B cell (primary cell): ENCODE results near the gene HIF3A. TPM values are rescaled to one million over a fixed set of nuclear protein-coding genes. Genes with fewer than 3 reads are reported as not detected.
"Not testable (repeated sequence)": the region's sequence is repeated elsewhere in the genome, so short reads cannot be mapped to it uniquely, and the experiment has no call there.

Experiments
- ATAC-seq: fragments of 200-7000 bp; cut with Tn5 transposase; one replicate; pipeline ENCODE4 v1.10.0; 2021; ENCODE audit warnings: low read depth, mild to moderate bottlenecking, moderate number of reproducible peaks, moderate library complexity
- CTCF ChIA-PET: fragments of 350-600 bp; sonication (Branson Sonifier 250); formaldehyde crosslinking; loops from one replicate; lab custom pipeline; 2021; ENCODE audit warnings: antibody characterized with exemption, inconsistent platforms; lab: Charles Lee
- POLR2A ChIA-PET: fragments of 350-600 bp; sonication (Branson Sonifier 250); formaldehyde crosslinking; loops from one replicate; lab custom pipeline; 2021; ENCODE audit warnings: antibody characterized with exemption; lab: Charles Lee
- DNase-seq: peaks from one replicate; pipeline ENCODE4 v3.0.0; 2013
- H2AFZ ChIP-seq: 2 replicates; pipeline ENCODE4 v1.6.1; 2012; ENCODE audit warnings: mild to moderate bottlenecking, low read depth, low read length; ENCODE audit not compliant: insufficient read depth, poor library complexity, severe bottlenecking
- H3K27ac ChIP-seq, 2 donors: 1 replicate in 1 of 2; 2 replicates in 1 of 2; pipeline ENCODE4 v1.5.1; 2012 to 2013; ENCODE audit warnings: low read length in 2 of 2, mild to moderate bottlenecking in 2 of 2, moderate library complexity in 1 of 2
- H3K27me3 ChIP-seq, 4 experiments: fragments of 200-600 bp in 1 of 4; sonication (generic) in 1 of 4; replicated peaks in 1 of 4; 1 replicate in 2 of 4; 2 replicates in 2 of 4; pipeline versions ENCODE4 v1.6.1 to v1.7.0; 2013 to 2016; ENCODE audit warnings: low read length in 3 of 4, mild to moderate bottlenecking in 2 of 4, mixed read lengths in 1 of 4, moderate library complexity in 1 of 4; ENCODE audit not compliant: insufficient read depth in 4 of 4, control insufficient read depth in 3 of 4; ENCODE audit errors: control extremely low read depth in 1 of 4
- H3K36me3 ChIP-seq, 2 experiments: replicated peaks in 1 of 2; 1 replicate in 1 of 2; 2 replicates in 1 of 2; pipeline versions ENCODE4 v1.6.1 to v1.7.1; 2013; ENCODE audit warnings: low read length in 1 of 2; ENCODE audit not compliant: insufficient read depth in 2 of 2, control insufficient read depth in 1 of 2; ENCODE audit errors: control extremely low read depth in 1 of 2, extremely low read depth in 1 of 2
- H3K4me1 ChIP-seq, 2 donors: fragments of 200-600 bp in 1 of 2; sonication (generic) in 1 of 2; 1 replicate in 1 of 2; 2 replicates in 1 of 2; pipeline versions ENCODE4 v1.5.1 to v1.6.1; 2013 to 2017; ENCODE audit warnings: low read length in 2 of 2; ENCODE audit not compliant: control insufficient read depth in 2 of 2, insufficient read depth in 2 of 2
- H3K4me2 ChIP-seq: replicated peaks from 2 replicates; pipeline ENCODE3; 2012; ENCODE audit warnings: mild to moderate bottlenecking, low read depth, low read length; ENCODE audit not compliant: poor library complexity, severe bottlenecking
- H3K4me3 ChIP-seq, 5 experiments: fragments of 200-600 bp in 1 of 5; sonication (generic) in 1 of 5; 1 replicate in 3 of 5; 2 replicates in 2 of 5; pipeline versions ENCODE4 v1.5.1 to v1.7.0; 2011 to 2016; ENCODE audit warnings: low read length in 4 of 5, mild to moderate bottlenecking in 4 of 5, low read depth in 2 of 5, control low read depth in 1 of 5, moderate library complexity in 1 of 5; ENCODE audit not compliant: insufficient read depth in 1 of 5; ENCODE audit errors: control extremely low read depth in 1 of 5, extremely low read depth in 1 of 5
- H3K79me2 ChIP-seq: fragments of 200-600 bp; sonication (generic); one replicate; pipeline ENCODE4 v1.6.0; 2016; ENCODE audit warnings: low read length; ENCODE audit not compliant: control insufficient read depth, insufficient read depth
- H3K9ac ChIP-seq: fragments of 200-600 bp; sonication (generic); 2 replicates; pipeline ENCODE4 v1.6.1; 2017; ENCODE audit warnings: mild to moderate bottlenecking, low read length, moderate library complexity
- H3K9me3 ChIP-seq, 3 donors: one replicate each; pipeline versions ENCODE4 v1.6.1 to v1.7.1; 2013; ENCODE audit warnings: low read length in 2 of 3; ENCODE audit not compliant: control insufficient read depth in 2 of 3, insufficient read depth in 1 of 3; ENCODE audit errors: control extremely low read depth in 1 of 3
- H4K20me1 ChIP-seq: 2 replicates; pipeline ENCODE4 v1.6.0; 2012; ENCODE audit warnings: mild to moderate bottlenecking, low read length; ENCODE audit not compliant: insufficient read depth, control insufficient read depth, poor library complexity, severe bottlenecking
- H3K27ac Mint-ChIP-seq: one replicate; pipeline ENCODE4 v1.8.0; 2021; ENCODE audit warnings: mixed read lengths
- H3K27me3 Mint-ChIP-seq: one replicate; pipeline ENCODE4 v1.8.0; 2021; ENCODE audit warnings: mixed read lengths
- H3K4me1 Mint-ChIP-seq: one replicate; pipeline ENCODE4 v1.8.0; 2021; ENCODE audit warnings: mixed read lengths
- H3K4me3 Mint-ChIP-seq: one replicate; pipeline ENCODE4 v1.8.0; 2021; ENCODE audit warnings: mixed read lengths
- H3K9me3 Mint-ChIP-seq: one replicate; pipeline ENCODE4 v1.8.0; 2022; ENCODE audit warnings: mixed read lengths; ENCODE audit not compliant: insufficient read depth
- EZH2 ChIP-seq: IDR thresholded peaks from 2 replicates; pipeline ENCODE4 v1.6.1; 2012; ENCODE audit warnings: borderline replicate concordance, low read depth, mild to moderate bottlenecking, moderate library complexity, low read length; ENCODE audit not compliant: insufficient read depth, poor library complexity, severe bottlenecking
- WGBS: methylation state at CpG from one replicate; pipeline ENCODE4 v1.1.5; 2013; ENCODE audit warnings: missing lambda C conversion rate; ENCODE audit not compliant: insufficient coverage; 5-methylcytosine and 5-hydroxymethylcytosine counted together
- intact Hi-C: fragments of 100-400 bp; cut with micrococcal nuclease; formaldehyde crosslinking; loops from one replicate; pipeline ENCODE4 v1.10.0; 2022
- polyA plus RNA-seq: library from polyadenylated mRNA; depleted of rRNA; stranded (reverse); fragments of >200 nt; gene quantifications from 2 replicates; pipeline ENCODE4 v1.2.3, GENCODE V29; 2012
- total RNA-seq, 2 donors: library from RNA; stranded (reverse); fragments of 120-200 nt in 1 of 2; gene quantifications; 1 replicate in 1 of 2; 2 replicates in 1 of 2; pipeline versions ENCODE4 v1.2.3 to v1.2.4, GENCODE V29; 2013 to 2022
- TF ChIP-seq, protein P1 (sequence below): fragments of 200-600 bp; IDR thresholded peaks from one replicate; pipeline ENCODE4 v1.8.0; 2022; ENCODE audit warnings: antibody characterized with exemption, mild to moderate bottlenecking

Gene HIF3A
- total and polyA plus RNA-seq, 2 donors (not counting 1 experiment from before 2014, with no cell fraction given) = not detected

DNA sequence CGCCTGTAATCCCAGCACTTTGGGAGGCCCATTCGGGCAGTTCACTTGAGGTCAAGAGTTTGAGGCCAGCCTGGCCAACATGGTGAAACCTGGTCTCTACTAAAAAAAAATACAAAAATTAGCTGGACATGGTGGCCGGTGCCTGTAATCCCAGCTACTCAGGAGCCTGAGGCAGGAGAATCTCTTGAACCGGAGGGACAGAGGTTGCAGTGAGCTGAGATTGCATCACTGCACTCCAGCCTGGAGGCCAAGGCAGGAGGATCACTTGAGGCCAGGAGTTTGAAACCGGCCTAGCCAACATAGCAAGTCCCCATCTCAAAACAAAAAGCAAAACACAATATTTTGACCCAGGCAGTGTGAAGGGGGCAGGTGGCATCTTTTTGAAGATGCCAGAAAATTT, 32.0 kb upstream of the HIF3A start:
- H3K4me1 Mint-ChIP-seq, H3K9me3 Mint-ChIP-seq, H3K27ac Mint-ChIP-seq, H3K27ac ChIP-seq, H3K36me3 ChIP-seq, H3K9me3 ChIP-seq, DNase-seq, H3K4me3 Mint-ChIP-seq, ATAC-seq, H3K4me2 ChIP-seq, H4K20me1 ChIP-seq, POLR2A ChIA-PET, H2AFZ ChIP-seq, H3K9ac ChIP-seq, H3K27me3 ChIP-seq, H3K4me3 ChIP-seq, H3K79me2 ChIP-seq, intact Hi-C loops, H3K4me1 ChIP-seq: not testable (repeated sequence)
- peaks cover 36% of the 10 kb centered on the region for H3K27me3 Mint-ChIP-seq
- WGBS = 95% methylated on average over 4 of the region's 5 CpGs
- CTCF ChIA-PET = interaction anchor here (0.5 to 2.9 kb wide), 16 partner anchors 12 to 672 kb away, joined by 3 to 62 read pairs (median 4); no protein-coding TSS in a partner anchor

DNA sequence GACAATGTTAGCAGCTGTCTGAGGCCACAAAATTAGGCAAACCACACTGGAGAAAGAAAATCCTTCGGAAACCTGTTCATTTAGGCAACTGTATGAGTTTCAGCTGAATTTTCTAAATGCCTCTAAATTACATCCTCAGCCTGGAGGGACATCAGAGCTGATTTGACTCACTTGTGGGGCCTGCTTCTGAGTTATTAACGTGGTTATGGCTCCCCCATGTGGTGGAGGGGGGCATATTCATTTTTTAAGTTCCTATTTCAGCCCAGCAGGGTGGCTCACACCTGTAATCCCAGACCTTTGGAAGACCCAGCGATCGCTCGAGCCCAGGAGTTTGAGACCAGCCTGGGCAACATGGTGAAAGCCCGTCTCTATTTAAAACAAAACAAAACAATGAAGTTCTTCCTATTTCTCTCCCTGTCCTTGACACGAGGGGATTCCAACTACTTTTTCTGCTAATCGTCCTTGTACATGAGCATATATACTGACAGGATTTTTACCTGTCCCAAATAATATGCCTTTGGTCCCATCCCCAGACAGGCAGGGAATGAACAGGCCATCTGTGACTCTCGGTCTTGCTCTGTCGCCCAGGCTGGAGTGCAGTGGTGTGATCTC, 31.5 kb upstream of the HIF3A start:
- Histone ChIP-seq H3K79me2 (no peaks in the 10 kb centered on the region), H4K20me1 (no peaks in the 10 kb centered on the region), H3K4me2 (no peak overlapping the region), H3K9ac (no peak overlapping the region), H2AFZ (no peak overlapping the region), H3K4me1 (peaks cover 0 to 5% of the 10 kb centered on the region in 2 donors), H3K27me3 (peaks cover 0 to 12% (median 3%) of the 10 kb centered on the region in 4 experiments), H3K9me3 (no peaks in the 10 kb centered on the region), H3K36me3 (no peaks in the 10 kb centered on the region), H3K4me3 (no peak overlapping the region), H3K27ac (no peak overlapping the region)
- POLR2A ChIA-PET = no interaction called here
- ATAC-seq = peak; percentile 43
- peak; percentile 78 for DNase-seq
- intact Hi-C loops = no loop called here
- Mint-ChIP-seq H3K27ac (no peak overlapping the region), H3K4me1 (peaks cover 7% of the 10 kb centered on the region), H3K4me3 (no peak overlapping the region), H3K27me3 (peaks cover 35% of the 10 kb centered on the region), H3K9me3 (no peaks in the 10 kb centered on the region)
- CTCF ChIA-PET = interaction anchor here (0.9 to 2.9 kb wide), 14 partner anchors 13 to 496 kb away, joined by 3 to 62 read pairs (median 4); no protein-coding TSS in a partner anchor
- no peak for TF ChIP-seq EZH2
- TF ChIP-seq, protein P1, sequence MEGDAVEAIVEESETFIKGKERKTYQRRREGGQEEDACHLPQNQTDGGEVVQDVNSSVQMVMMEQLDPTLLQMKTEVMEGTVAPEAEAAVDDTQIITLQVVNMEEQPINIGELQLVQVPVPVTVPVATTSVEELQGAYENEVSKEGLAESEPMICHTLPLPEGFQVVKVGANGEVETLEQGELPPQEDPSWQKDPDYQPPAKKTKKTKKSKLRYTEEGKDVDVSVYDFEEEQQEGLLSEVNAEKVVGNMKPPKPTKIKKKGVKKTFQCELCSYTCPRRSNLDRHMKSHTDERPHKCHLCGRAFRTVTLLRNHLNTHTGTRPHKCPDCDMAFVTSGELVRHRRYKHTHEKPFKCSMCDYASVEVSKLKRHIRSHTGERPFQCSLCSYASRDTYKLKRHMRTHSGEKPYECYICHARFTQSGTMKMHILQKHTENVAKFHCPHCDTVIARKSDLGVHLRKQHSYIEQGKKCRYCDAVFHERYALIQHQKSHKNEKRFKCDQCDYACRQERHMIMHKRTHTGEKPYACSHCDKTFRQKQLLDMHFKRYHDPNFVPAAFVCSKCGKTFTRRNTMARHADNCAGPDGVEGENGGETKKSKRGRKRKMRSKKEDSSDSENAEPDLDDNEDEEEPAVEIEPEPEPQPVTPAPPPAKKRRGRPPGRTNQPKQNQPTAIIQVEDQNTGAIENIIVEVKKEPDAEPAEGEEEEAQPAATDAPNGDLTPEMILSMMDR = peak; percentile 91
- 22% methylated on average over 7 of the region's 10 CpGs for WGBS
